Measurements from ENCODE around the gene GHR. TPM values are rescaled to one million over a fixed set of nuclear protein-coding genes. Genes with fewer than 3 reads are reported as not detected.

Gene GHR
- total and polyA plus RNA-seq, 10 of the 15 experiments (the other 5 are each of a cell fraction or from before 2014, with no cell fraction given), result 0.23 to 10.2 (median 0.48) TPM

DNA sequence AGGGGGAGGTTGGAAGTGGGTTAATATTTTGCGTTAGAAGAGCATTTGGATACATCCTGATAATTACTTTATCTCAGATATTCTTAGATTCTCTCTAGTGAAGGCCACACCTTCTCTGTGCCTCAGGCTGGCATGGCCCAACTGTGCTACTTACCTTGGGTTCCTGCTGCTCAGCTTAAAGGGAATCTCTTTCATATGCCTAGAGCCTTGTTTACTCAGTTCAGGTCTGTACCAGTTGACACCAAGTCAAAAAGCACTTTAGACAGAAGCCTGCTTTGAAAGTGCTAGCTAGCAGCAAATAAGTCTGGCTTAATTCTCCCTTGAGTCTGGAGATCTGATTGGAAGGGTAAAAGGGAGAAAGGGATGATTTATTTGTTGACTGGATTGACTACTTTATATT lies 74.8 kb downstream of the GHR start:
- ATAC-seq (no peak), FAIRE-seq (no peak), DNase-seq (ENCODE audit: low read depth, low spot score) (no peak)
- H3K4me3 ChIP-seq, result no peak overlapping the region
- H3K36me3 ChIP-seq (ENCODE audit: control insufficient read depth in 2 of 2, insufficient read depth in 2 of 2, low read length in 1 of 2), result no peaks in the 10 kb centered on the region
- no peak overlapping the region for H3K4me2 ChIP-seq (ENCODE audit: control insufficient read depth, insufficient read depth)
- POLR2A ChIA-PET, result interaction anchor here (1.3 kb wide), 1 partner anchor 25 kb away, joined by 3 read pairs; no protein-coding TSS in a partner anchor
- CTCF ChIA-PET, result interaction anchor here (1.2 to 1.7 kb wide), 4 partner anchors 8 to 391 kb away, joined by 3 to 7 read pairs (median 4); partner anchors contain the start of gene GHR
- intact Hi-C loops (cut with micrococcal nuclease; ENCODE audit: unreplicated experiment), result no loop called here
- BruUV-seq (replicated peaks), result no TSS peak
- H3K9ac ChIP-seq (ENCODE audit: control insufficient read depth, insufficient read depth, low read length), result no peak overlapping the region
- in situ Hi-C loops (cut with MboI), result no loop called here
- TF ChIP-seq CREB1 (IDR thresholded peaks at IDR 0.05; ENCODE audit: low read depth) (no peak), ZNF622 (IDR thresholded peaks at IDR 0.05) (no peak), SIN3A (IDR thresholded peaks at IDR 0.05; ENCODE audit: low read depth, low read length) (no peak), ZNF24 (IDR thresholded peaks at IDR 0.05) (no peak), FOXK2 (IDR thresholded peaks at IDR 0.05) (no peak), STAT1 (conservative IDR thresholded peaks at IDR 0.05) (no peak), RUNX3 (IDR thresholded peaks at IDR 0.05; ENCODE audit: low read length) (no peak), ZNF217 (IDR thresholded peaks at IDR 0.05) (no peak), ESRRA (IDR thresholded peaks at IDR 0.05; ENCODE audit: low read length) (no peak), SUZ12 (IDR thresholded peaks at IDR 0.05; ENCODE audit: unreplicated experiment) (no peak), MYC (IDR thresholded peaks at IDR 0.05; ENCODE audit: insufficient read depth, insufficient read length, insufficient replicate concordance, low read length, severe bottlenecking) (no peak), WRNIP1 (IDR thresholded peaks at IDR 0.05; ENCODE audit: borderline replicate concordance, low read depth, low read length) (no peak), TCF7 (IDR thresholded peaks at IDR 0.05; ENCODE audit: borderline replicate concordance) (no peak), CHD4 (IDR thresholded peaks at IDR 0.05) (no peak), MTA2 (IDR thresholded peaks at IDR 0.05; ENCODE audit: low read depth) (no peak), POLR2AphosphoS5 (IDR thresholded peaks at IDR 0.05; ENCODE audit: low read length) (no peak)
- TF ChIP-seq, protein P1, sequence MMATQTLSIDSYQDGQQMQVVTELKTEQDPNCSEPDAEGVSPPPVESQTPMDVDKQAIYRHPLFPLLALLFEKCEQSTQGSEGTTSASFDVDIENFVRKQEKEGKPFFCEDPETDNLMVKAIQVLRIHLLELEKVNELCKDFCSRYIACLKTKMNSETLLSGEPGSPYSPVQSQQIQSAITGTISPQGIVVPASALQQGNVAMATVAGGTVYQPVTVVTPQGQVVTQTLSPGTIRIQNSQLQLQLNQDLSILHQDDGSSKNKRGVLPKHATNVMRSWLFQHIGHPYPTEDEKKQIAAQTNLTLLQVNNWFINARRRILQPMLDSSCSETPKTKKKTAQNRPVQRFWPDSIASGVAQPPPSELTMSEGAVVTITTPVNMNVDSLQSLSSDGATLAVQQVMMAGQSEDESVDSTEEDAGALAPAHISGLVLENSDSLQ (IDR thresholded peaks at IDR 0.05), result no peak
- TF ChIP-seq, protein P2, sequence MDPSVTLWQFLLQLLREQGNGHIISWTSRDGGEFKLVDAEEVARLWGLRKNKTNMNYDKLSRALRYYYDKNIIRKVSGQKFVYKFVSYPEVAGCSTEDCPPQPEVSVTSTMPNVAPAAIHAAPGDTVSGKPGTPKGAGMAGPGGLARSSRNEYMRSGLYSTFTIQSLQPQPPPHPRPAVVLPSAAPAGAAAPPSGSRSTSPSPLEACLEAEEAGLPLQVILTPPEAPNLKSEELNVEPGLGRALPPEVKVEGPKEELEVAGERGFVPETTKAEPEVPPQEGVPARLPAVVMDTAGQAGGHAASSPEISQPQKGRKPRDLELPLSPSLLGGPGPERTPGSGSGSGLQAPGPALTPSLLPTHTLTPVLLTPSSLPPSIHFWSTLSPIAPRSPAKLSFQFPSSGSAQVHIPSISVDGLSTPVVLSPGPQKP (IDR thresholded peaks at IDR 0.05; ENCODE audit: low read depth, low read length), result no peak
- TF ChIP-seq, protein P3, sequence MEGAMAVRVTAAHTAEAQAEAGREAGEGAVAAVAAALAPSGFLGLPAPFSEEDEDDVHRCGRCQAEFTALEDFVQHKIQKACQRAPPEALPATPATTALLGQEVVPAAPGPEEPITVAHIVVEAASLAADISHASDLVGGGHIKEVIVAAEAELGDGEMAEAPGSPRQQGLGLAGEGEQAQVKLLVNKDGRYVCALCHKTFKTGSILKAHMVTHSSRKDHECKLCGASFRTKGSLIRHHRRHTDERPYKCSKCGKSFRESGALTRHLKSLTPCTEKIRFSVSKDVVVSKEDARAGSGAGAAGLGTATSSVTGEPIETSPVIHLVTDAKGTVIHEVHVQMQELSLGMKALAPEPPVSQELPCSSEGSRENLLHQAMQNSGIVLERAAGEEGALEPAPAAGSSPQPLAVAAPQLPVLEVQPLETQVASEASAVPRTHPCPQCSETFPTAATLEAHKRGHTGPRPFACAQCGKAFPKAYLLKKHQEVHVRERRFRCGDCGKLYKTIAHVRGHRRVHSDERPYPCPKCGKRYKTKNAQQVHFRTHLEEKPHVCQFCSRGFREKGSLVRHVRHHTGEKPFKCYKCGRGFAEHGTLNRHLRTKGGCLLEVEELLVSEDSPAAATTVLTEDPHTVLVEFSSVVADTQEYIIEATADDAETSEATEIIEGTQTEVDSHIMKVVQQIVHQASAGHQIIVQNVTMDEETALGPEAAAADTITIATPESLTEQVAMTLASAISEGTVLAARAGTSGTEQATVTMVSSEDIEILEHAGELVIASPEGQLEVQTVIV (IDR thresholded peaks at IDR 0.05; ENCODE audit: borderline replicate concordance, partially characterized antibody), result no peak
- TF ChIP-seq, protein P4, sequence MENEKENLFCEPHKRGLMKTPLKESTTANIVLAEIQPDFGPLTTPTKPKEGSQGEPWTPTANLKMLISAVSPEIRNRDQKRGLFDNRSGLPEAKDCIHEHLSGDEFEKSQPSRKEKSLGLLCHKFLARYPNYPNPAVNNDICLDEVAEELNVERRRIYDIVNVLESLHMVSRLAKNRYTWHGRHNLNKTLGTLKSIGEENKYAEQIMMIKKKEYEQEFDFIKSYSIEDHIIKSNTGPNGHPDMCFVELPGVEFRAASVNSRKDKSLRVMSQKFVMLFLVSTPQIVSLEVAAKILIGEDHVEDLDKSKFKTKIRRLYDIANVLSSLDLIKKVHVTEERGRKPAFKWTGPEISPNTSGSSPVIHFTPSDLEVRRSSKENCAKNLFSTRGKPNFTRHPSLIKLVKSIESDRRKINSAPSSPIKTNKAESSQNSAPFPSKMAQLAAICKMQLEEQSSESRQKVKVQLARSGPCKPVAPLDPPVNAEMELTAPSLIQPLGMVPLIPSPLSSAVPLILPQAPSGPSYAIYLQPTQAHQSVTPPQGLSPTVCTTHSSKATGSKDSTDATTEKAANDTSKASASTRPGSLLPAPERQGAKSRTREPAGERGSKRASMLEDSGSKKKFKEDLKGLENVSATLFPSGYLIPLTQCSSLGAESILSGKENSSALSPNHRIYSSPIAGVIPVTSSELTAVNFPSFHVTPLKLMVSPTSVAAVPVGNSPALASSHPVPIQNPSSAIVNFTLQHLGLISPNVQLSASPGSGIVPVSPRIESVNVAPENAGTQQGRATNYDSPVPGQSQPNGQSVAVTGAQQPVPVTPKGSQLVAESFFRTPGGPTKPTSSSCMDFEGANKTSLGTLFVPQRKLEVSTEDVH (IDR thresholded peaks at IDR 0.05; ENCODE audit: low read depth, partially characterized antibody), result no peak
- WGBS (ENCODE audit: insufficient coverage, insufficient replicate concordance, low lambda C conversion rate, missing lambda C conversion rate), result 18% methylated on average over 1 of the region's 1 CpG
- no peaks in the 10 kb centered on the region for H3K4me1 ChIP-seq (ENCODE audit: control insufficient read depth, insufficient read depth, low read length)
- H2AFZ ChIP-seq (ENCODE audit: control insufficient read depth, low read depth, low read length), result no peak overlapping the region
- H3K79me2 ChIP-seq (ENCODE audit: control insufficient read depth, insufficient read depth, low read length), result no peaks in the 10 kb centered on the region
- no peaks in the 10 kb centered on the region for H4K20me1 ChIP-seq (ENCODE audit: control insufficient read depth, insufficient read depth)
- H3K27ac ChIP-seq (ENCODE audit: control insufficient read depth, insufficient read depth), result no peak overlapping the region
- RAD21 ChIA-PET (ENCODE audit: unreplicated experiment), result no interaction called here
- H3K27me3 ChIP-seq (replicated peaks in 1 of 2; ENCODE audit: control insufficient read depth in 2 of 2, insufficient read depth in 2 of 2, low read length in 1 of 2), result no peaks in the 10 kb centered on the region
- no peaks in the 10 kb centered on the region for H3K9me3 ChIP-seq (replicated peaks; ENCODE audit: control insufficient read depth, insufficient read depth, low read length)
- SMC1A ChIA-PET (ENCODE audit: uncharacterized antibody, unreplicated experiment), result interaction anchor here (1.7 kb wide), 1 partner anchor 30 kb away, joined by 3 read pairs; no protein-coding TSS in a partner anchor

Data from GM12878 (cell line).